Upper lobe of left lung (tissue), 4 donors: ENCODE results near the gene SAMD11.

Source experiments
- EP300 ChIP-seq, 4 donors: sonication (generic); formaldehyde crosslinking; IDR thresholded peaks; one replicate each; pipeline ENCODE4 v1.5.1; 2017; ENCODE audit warnings: antibody characterized with exemption in 4 of 4, control low read depth in 2 of 4
- POLR2A ChIP-seq, 4 donors: fragments of 450-650 bp; IDR thresholded peaks; one replicate each; pipeline ENCODE4 v1.5.1; 2016 to 2017; ENCODE audit warnings: antibody characterized with exemption in 4 of 4, mild to moderate bottlenecking in 2 of 4
- POLR2AphosphoS5 ChIP-seq, 2 donors: sonication (generic); formaldehyde crosslinking; IDR thresholded peaks; one replicate each; pipeline ENCODE4 v1.5.1; 2017; ENCODE audit warnings: antibody characterized with exemption in 2 of 2
- TF ChIP-seq, protein P1 (sequence below), 6 experiments: fragments of 450-650 bp in 4 of 6; fragments of 200-600 bp in 2 of 6; sonication (generic) in 2 of 6; IDR thresholded peaks; one replicate each; pipeline ENCODE4 v1.5.1; 2016 to 2019; ENCODE audit warnings: antibody characterized with exemption in 6 of 6

DNA sequence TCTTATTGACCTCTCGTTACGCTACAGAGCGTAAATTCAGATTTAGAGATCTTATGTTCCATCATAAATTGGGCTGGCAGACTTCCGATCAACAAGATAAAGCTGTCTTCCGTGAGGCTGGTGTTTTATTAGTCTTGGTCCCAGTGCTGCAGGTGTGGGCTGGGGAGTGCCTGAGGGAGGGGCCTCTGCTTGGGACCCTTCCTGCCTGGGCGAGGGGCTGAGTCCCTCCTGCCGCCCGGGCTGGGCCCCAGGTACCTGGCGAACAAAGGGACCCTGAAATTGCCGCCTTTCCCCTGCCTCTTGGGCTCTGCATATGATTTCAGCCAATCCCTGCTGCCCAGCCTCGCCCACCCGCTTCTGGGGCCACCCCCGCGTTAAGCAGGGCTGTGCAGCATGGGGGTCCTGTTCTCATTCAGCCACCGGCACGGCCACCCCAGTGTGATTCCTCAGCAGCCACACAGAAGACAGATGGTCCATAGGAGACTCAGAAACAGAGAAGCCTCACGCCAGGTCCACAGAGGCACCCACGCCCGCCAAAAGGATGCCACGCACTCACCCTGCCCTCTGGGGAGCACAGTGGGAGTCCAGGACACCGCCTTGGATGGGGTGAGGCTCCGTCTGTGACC is 6.1 kb upstream of the SAMD11 start:
- TF ChIP-seq, protein P1, sequence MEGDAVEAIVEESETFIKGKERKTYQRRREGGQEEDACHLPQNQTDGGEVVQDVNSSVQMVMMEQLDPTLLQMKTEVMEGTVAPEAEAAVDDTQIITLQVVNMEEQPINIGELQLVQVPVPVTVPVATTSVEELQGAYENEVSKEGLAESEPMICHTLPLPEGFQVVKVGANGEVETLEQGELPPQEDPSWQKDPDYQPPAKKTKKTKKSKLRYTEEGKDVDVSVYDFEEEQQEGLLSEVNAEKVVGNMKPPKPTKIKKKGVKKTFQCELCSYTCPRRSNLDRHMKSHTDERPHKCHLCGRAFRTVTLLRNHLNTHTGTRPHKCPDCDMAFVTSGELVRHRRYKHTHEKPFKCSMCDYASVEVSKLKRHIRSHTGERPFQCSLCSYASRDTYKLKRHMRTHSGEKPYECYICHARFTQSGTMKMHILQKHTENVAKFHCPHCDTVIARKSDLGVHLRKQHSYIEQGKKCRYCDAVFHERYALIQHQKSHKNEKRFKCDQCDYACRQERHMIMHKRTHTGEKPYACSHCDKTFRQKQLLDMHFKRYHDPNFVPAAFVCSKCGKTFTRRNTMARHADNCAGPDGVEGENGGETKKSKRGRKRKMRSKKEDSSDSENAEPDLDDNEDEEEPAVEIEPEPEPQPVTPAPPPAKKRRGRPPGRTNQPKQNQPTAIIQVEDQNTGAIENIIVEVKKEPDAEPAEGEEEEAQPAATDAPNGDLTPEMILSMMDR (IDR thresholded peaks at IDR 0.05) = no peak
- TF ChIP-seq POLR2AphosphoS5 (IDR thresholded peaks at IDR 0.05) (no peak), POLR2A (IDR thresholded peaks at IDR 0.05) (no peak), EP300 (IDR thresholded peaks at IDR 0.05) (no peak)
